ENCODE results near the gene CHD6.

CHD6 gene

GRCh38 chr20:41361757-41362747 is 256.1 kb downstream of the CHD6 start:
- DNase-seq, result no peak

- DNase-seq, result no peak
These were observed 257.1 kb downstream of the CHD6 start for GRCh38 chr20:41360831-41361756.

GRCh38 chr20:41359541-41360011 is 258.6 kb downstream of the CHD6 start:
- DNase-seq, result no peak

GRCh38 chr20:41358717-41359116 is 259.5 kb downstream of the CHD6 start:
- no peak for DNase-seq

GRCh38 chr20:41358230-41358629 is 259.9 kb downstream of the CHD6 start:
- no peak for DNase-seq

GRCh38 chr20:41357424-41358163 is 260.6 kb downstream of the CHD6 start:
- no peak for DNase-seq

GRCh38 chr20:41356951-41357350 is 261.2 kb downstream of the CHD6 start:
- DNase-seq, result no peak

- DNase-seq, result no peak
These were observed 262.5 kb downstream of the CHD6 start for GRCh38 chr20:41355598-41356203.

- no peak for DNase-seq
These were observed 263.0 kb downstream of the CHD6 start for GRCh38 chr20:41355192-41355591.

- DNase-seq, result no peak
These were observed 264.6 kb downstream of the CHD6 start for GRCh38 chr20:41353530-41353929.

- no peak for DNase-seq
These were observed 265.5 kb downstream of the CHD6 start for GRCh38 chr20:41352666-41353065.

- DNase-seq, result no peak
These were observed 266.1 kb downstream of the CHD6 start for GRCh38 chr20:41352106-41352505.
